OCI-LY7 (cell line): ENCODE data around the gene RCE1. TPM values are rescaled to one million over a fixed set of nuclear protein-coding genes. Genes with fewer than 3 reads are reported as not detected.
"Not testable (repeated sequence)": the region's sequence is repeated elsewhere in the genome, so short reads cannot be mapped to it uniquely, and the experiment has no call there.

Source experiments
- BruUV-seq: library from RNA; stranded (reverse); fragments of 400-500 nt; replicated peaks from 2 replicates; lab custom pipeline; 2021; lab: Mats Ljungman, UMichigan
- CTCF ChIA-PET: fragments of 300-600 bp; sonication (Branson Sonifier 250); formaldehyde crosslinking; loops from one replicate; lab custom pipeline; 2022; ENCODE audit warnings: antibody characterized with exemption; ENCODE audit not compliant: unreplicated experiment; lab: Charles Lee
- POLR2A ChIA-PET: fragments of 300-600 bp; sonication (Branson Sonifier 250); formaldehyde crosslinking; loops from one replicate; lab custom pipeline; 2022; ENCODE audit warnings: antibody characterized with exemption; lab: Charles Lee
- DNase-seq: peaks from one replicate; pipeline ENCODE4 v3.0.0-alpha.2; 2015; ENCODE audit warnings: low spot score
- H2AFZ ChIP-seq: fragments of 200-600 bp; sonication (generic), shearing (Covaris generic); 2 replicates; pipeline ENCODE4 v1.6.1; 2014; ENCODE audit warnings: mild to moderate bottlenecking, antibody characterized with exemption, low read length, moderate library complexity
- H3K27ac ChIP-seq: fragments of 200-600 bp; sonication (generic); 2 replicates; pipeline ENCODE4 v1.5.1; 2014; ENCODE audit warnings: mixed run types, low read depth, mild to moderate bottlenecking, moderate library complexity, low read length, inconsistent platforms; ENCODE audit not compliant: poor library complexity, severe bottlenecking
- H3K36me3 ChIP-seq: fragments of 200-600 bp; sonication (generic); 2 replicates; pipeline ENCODE4 v1.6.1; 2014; ENCODE audit warnings: mild to moderate bottlenecking, antibody characterized with exemption, low read length, moderate library complexity, mixed read lengths; ENCODE audit not compliant: insufficient read depth
- H3K4me1 ChIP-seq: fragments of 200-600 bp; sonication (generic); 2 replicates; pipeline ENCODE4 v1.5.1; 2014; ENCODE audit warnings: mild to moderate bottlenecking, low read length; ENCODE audit not compliant: insufficient read depth, poor library complexity, severe bottlenecking
- H3K4me2 ChIP-seq: fragments of 200-600 bp; sonication (generic); 2 replicates; pipeline ENCODE4 v1.6.1; 2014; ENCODE audit warnings: mild to moderate bottlenecking, low read length
- H3K4me3 ChIP-seq: fragments of 200-600 bp; sonication (generic); 2 replicates; pipeline ENCODE4 v1.5.1; 2014; ENCODE audit warnings: mild to moderate bottlenecking, low read depth, low read length; ENCODE audit not compliant: poor library complexity, severe bottlenecking
- H3K79me2 ChIP-seq: fragments of 200-600 bp; sonication (generic); 2 replicates; pipeline ENCODE4 v1.6.1; 2016; ENCODE audit warnings: low read depth, mild to moderate bottlenecking, low read length, moderate library complexity, mixed read lengths; ENCODE audit not compliant: insufficient read depth
- H3K9me2 ChIP-seq: fragments of 200-600 bp; sonication (generic); 2 replicates; pipeline ENCODE4 v1.6.1; 2016; ENCODE audit warnings: mild to moderate bottlenecking, low read length, mixed read lengths; ENCODE audit not compliant: insufficient read depth
- H3K9me3 ChIP-seq: fragments of 200-600 bp; sonication (generic); 2 replicates; pipeline ENCODE4 v1.6.1; 2014; ENCODE audit warnings: mild to moderate bottlenecking, mixed run types, low read length, mixed read lengths
- H4K20me1 ChIP-seq: fragments of 200-600 bp; sonication (generic); 2 replicates; pipeline ENCODE4 v1.6.1; 2014; ENCODE audit warnings: mild to moderate bottlenecking, antibody characterized with exemption, low read length, moderate library complexity, mixed read lengths; ENCODE audit not compliant: insufficient read depth
- CTCF ChIP-seq: fragments of 200-600 bp; sonication (generic); conservative IDR thresholded peaks from 2 replicates; pipeline ENCODE4 v1.5.1; 2014; ENCODE audit warnings: mild to moderate bottlenecking, antibody characterized with exemption, low read length, moderate library complexity, mixed read lengths
- EZH2phosphoT487 ChIP-seq: fragments of 200-600 bp; sonication (generic); IDR thresholded peaks from 2 replicates; pipeline ENCODE4 v1.6.1; 2018; ENCODE audit warnings: low read depth, borderline replicate concordance, mild to moderate bottlenecking, mixed run types, antibody characterized with exemption, low read length, moderate library complexity, mixed read lengths
- intact Hi-C: fragments of 100-400 bp; cut with micrococcal nuclease; formaldehyde crosslinking; loops from one replicate; pipeline ENCODE4 v1.10.0; 2022; ENCODE audit not compliant: unreplicated experiment
- total RNA-seq, 2 experiments: library from RNA; depleted of rRNA in 1 of 2; stranded (reverse); fragments of >200 nt in 1 of 2; shearing (Covaris generic) in 1 of 2; gene quantifications; 2 replicates each; pipeline ENCODE4 v1.2.3, GENCODE V29; 2014 to 2022

Gene RCE1
- total RNA-seq, 2 experiments from 2014 or later, result 34.9 to 62.9 TPM

GRCh38 chr11:66823700-66824099 lies 19.5 kb upstream of the RCE1 start:
- no peak for TF ChIP-seq EZH2phosphoT487
- TF ChIP-seq CTCF, result no peak
- Histone ChIP-seq H3K4me1 (no peaks in the 10 kb centered on the region), H3K9me2 (no peaks in the 10 kb centered on the region; the same call in 1 of the 2 replicates), H3K9me3 (no peaks in the 10 kb centered on the region), H4K20me1 (no peaks in the 10 kb centered on the region), H3K4me3 (no peak overlapping the region), H3K36me3 (peaks cover 41% of the 10 kb centered on the region), H3K79me2 (no peaks in the 10 kb centered on the region), H3K27ac (no peak overlapping the region), H2AFZ (no peak overlapping the region), H3K4me2 (no peak overlapping the region)
- no TSS peak for BruUV-seq
- POLR2A ChIA-PET, result interaction anchor here (0.7 kb wide), 1 partner anchor 23 kb away, joined by 4 read pairs; no protein-coding TSS in a partner anchor
- no peak for DNase-seq
- intact Hi-C loops, result no loop called here
- CTCF ChIA-PET, result no interaction called here

- H3K4me1 ChIP-seq, H3K9me2 ChIP-seq, POLR2A ChIA-PET, H3K27ac ChIP-seq, H3K9me3 ChIP-seq, H3K4me2 ChIP-seq, H4K20me1 ChIP-seq, DNase-seq, CTCF ChIA-PET, intact Hi-C loops, H3K79me2 ChIP-seq, BruUV-seq, H2AFZ ChIP-seq, H3K4me3 ChIP-seq: not testable (repeated sequence)
- H3K36me3 ChIP-seq, result peaks cover 42% of the 10 kb centered on the region
Measured at GRCh38 chr11:66824573-66824972, 18.7 kb upstream of the RCE1 start.

DNA sequence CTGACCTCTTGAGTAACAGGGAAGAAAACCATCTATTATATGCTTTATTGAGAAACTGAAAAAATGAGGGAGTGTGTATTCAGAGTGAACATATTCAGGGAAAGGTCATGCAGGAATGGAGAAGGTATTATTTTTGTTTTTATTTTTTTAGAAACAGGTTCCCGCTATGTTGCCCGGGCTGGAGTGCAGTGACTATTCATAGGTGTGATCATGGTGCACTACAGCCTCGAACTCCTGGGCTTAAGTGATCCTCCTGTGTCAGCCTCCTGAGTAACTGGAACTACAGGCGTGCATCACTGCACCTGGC lies 8.7 kb upstream of the RCE1 start:
- H3K79me2 ChIP-seq, result no peaks in the 10 kb centered on the region
- H2AFZ ChIP-seq, result no peak overlapping the region
- ChIA-PET POLR2A (interaction anchor here (0.6 to 1.2 kb wide), 2 partner anchors 156 to 217 kb away, joined by 3 read pairs; no protein-coding TSS in a partner anchor), CTCF (no interaction called here)
- H3K4me3 ChIP-seq, result no peak overlapping the region
- no TSS peak for BruUV-seq
- no peaks in the 10 kb centered on the region for H3K9me2 ChIP-seq
- peak overlapping the region; percentile 33 for H3K4me2 ChIP-seq
- intact Hi-C loops, result loop anchor here (1.0 to 5.0 kb wide), 3 partner anchors 37 to 140 kb away; no protein-coding TSS in a partner anchor
- DNase-seq, result no peak
- no peaks in the 10 kb centered on the region for H4K20me1 ChIP-seq
- H3K4me1 ChIP-seq, result peaks cover 27% of the 10 kb centered on the region
- peak; percentile 59; the same call in 1 of the 2 replicates for TF ChIP-seq CTCF
- no peak for TF ChIP-seq EZH2phosphoT487
- H3K36me3 ChIP-seq, result peaks cover 42% of the 10 kb centered on the region; the same call in 1 of the 2 replicates
- H3K9me3 ChIP-seq, result no peaks in the 10 kb centered on the region
- peak overlapping the region; percentile 33 for H3K27ac ChIP-seq
